H1 (cell line): ENCODE data around the gene RBM17. TPM values are rescaled to one million over a fixed set of nuclear protein-coding genes. Genes with fewer than 3 reads are reported as not detected.

Experiments used
- CTCF ChIA-PET: fragments of 300-600 bp; sonication (Branson Sonifier 250); formaldehyde crosslinking; loops from one replicate; lab custom pipeline; 2021; ENCODE audit not compliant: partially characterized antibody; lab: Charles Lee
- POLR2A ChIA-PET: fragments of 300-600 bp; sonication (Branson Sonifier 250); formaldehyde crosslinking; loops from one replicate; lab custom pipeline; 2021; ENCODE audit warnings: inconsistent platforms; ENCODE audit not compliant: partially characterized antibody; lab: Charles Lee
- DNase-seq, 2 experiments: peaks; one replicate each; pipeline versions ENCODE4 v3.0.0 to v3.0.0-alpha.2; 2010 to 2022; ENCODE audit warnings: low spot score in 2 of 2, low read depth in 1 of 2, mixed read lengths in 1 of 2
- FAIRE-seq: peaks from 2 replicates; lab custom pipeline; 2011; peaks lifted over from hg19 to GRCh38; lab: Jason Lieb, UNC
- H2AFZ ChIP-seq: 2 replicates; pipeline ENCODE4 v1.8.1; 2012; ENCODE audit warnings: low read length, inconsistent platforms
- H2AK5ac ChIP-seq: 2 replicates; pipeline ENCODE4 v1.6.1; 2013; ENCODE audit warnings: low read depth, low read length
- H2BK120ac ChIP-seq: replicated peaks from 2 replicates; pipeline ENCODE3; 2013; ENCODE audit warnings: low read depth, low read length, inconsistent platforms
- H2BK12ac ChIP-seq: 2 replicates; pipeline ENCODE4 v1.6.1; 2013; ENCODE audit warnings: low read depth, low read length
- H2BK15ac ChIP-seq: 2 replicates; pipeline ENCODE4 v1.6.1; 2013; ENCODE audit warnings: low read length
- H2BK20ac ChIP-seq: 2 replicates; pipeline ENCODE4 v1.6.1; 2013; ENCODE audit warnings: low read length
- H2BK5ac ChIP-seq: 2 replicates; pipeline ENCODE4 v1.6.1; 2013; ENCODE audit warnings: low read depth, low read length
- H3K14ac ChIP-seq: 2 replicates; pipeline ENCODE4 v1.6.1; 2013; ENCODE audit warnings: inconsistent platforms; ENCODE audit not compliant: insufficient read length
- H3K18ac ChIP-seq: 2 replicates; pipeline ENCODE4 v1.6.1; 2013; ENCODE audit warnings: low read length; ENCODE audit errors: extremely low read depth
- H3K23ac ChIP-seq: 2 replicates; pipeline ENCODE4 v1.6.1; 2013; ENCODE audit warnings: inconsistent platforms; ENCODE audit not compliant: insufficient read length
- H3K23me2 ChIP-seq: 2 replicates; pipeline ENCODE4 v1.6.1; 2013; ENCODE audit warnings: low read depth, low read length
- H3K27ac ChIP-seq: 2 replicates; pipeline ENCODE4 v1.6.1; 2011; ENCODE audit warnings: low read depth, low read length, inconsistent platforms
- H3K27me3 ChIP-seq, 4 experiments: replicated peaks in 1 of 4; 1 replicate in 1 of 4; 2 replicates in 3 of 4; pipeline versions ENCODE4 v1.6.1 to v1.8.1; 2011 to 2013; ENCODE audit warnings: low read length in 3 of 4, mild to moderate bottlenecking in 3 of 4, inconsistent platforms in 2 of 4, mixed read lengths in 2 of 4, moderate library complexity in 1 of 4; ENCODE audit not compliant: control insufficient read depth in 3 of 4, insufficient read depth in 3 of 4; ENCODE audit errors: extremely low read depth in 1 of 4
- H3K36me3 ChIP-seq, 4 experiments: 2 replicates each; pipeline versions ENCODE4 v1.6.1 to v1.8.1; 2011 to 2013; ENCODE audit warnings: mild to moderate bottlenecking in 4 of 4, low read length in 3 of 4, moderate library complexity in 2 of 4, control low read depth in 1 of 4, inconsistent platforms in 1 of 4; ENCODE audit not compliant: insufficient read depth in 4 of 4, control insufficient read depth in 2 of 4
- H3K4ac ChIP-seq: replicated peaks from 2 replicates; pipeline ENCODE3; 2013; ENCODE audit warnings: low read length, low read depth, mixed read lengths, inconsistent platforms; ENCODE audit not compliant: insufficient read length
- H3K4me1 ChIP-seq, 4 experiments: replicated peaks in 1 of 4; 1 replicate in 1 of 4; 2 replicates in 3 of 4; pipeline versions ENCODE4 v1.6.1 to v1.8.1; 2011 to 2013; ENCODE audit warnings: low read length in 3 of 4, inconsistent platforms in 2 of 4, mixed read lengths in 1 of 4; ENCODE audit not compliant: insufficient read depth in 4 of 4, control insufficient read depth in 3 of 4
- H3K4me2 ChIP-seq, 2 experiments: 2 replicates each; pipeline versions ENCODE4 v1.6.1 to v1.8.1; 2011 to 2013; ENCODE audit warnings: low read depth in 2 of 2, low read length in 2 of 2, control low read depth in 1 of 2, inconsistent platforms in 1 of 2, mild to moderate bottlenecking in 1 of 2; ENCODE audit not compliant: insufficient read depth in 1 of 2
- H3K4me3 ChIP-seq, 4 experiments: fragments of 200-600, 300-600 bp in 1 of 4; sonication (generic), shearing (Covaris generic), sonication (Bioruptor Twin) in 1 of 4; 2 replicates each; pipeline versions ENCODE4 v1.5.1 to v1.8.1; 2011 to 2016; ENCODE audit warnings: low read length in 4 of 4, low read depth in 3 of 4, control low read depth in 2 of 4, inconsistent platforms in 2 of 4, mild to moderate bottlenecking in 2 of 4, mixed read lengths in 1 of 4, moderate library complexity in 1 of 4; ENCODE audit not compliant: insufficient read depth in 2 of 4; ENCODE audit errors: extremely low read depth in 1 of 4
- H3K56ac ChIP-seq: replicated peaks from 2 replicates; pipeline ENCODE3; 2013; ENCODE audit warnings: low read depth, mild to moderate bottlenecking, mixed read lengths, low read length, inconsistent platforms; ENCODE audit not compliant: insufficient read length
- H3K79me1 ChIP-seq: 2 replicates; pipeline ENCODE4 v1.6.1; 2013; ENCODE audit warnings: low read depth, low read length, control low read depth
- H3K79me2 ChIP-seq, 2 experiments: 2 replicates each; pipeline versions ENCODE4 v1.6.1 to v1.8.1; 2012 to 2013; ENCODE audit warnings: low read length in 2 of 2, mild to moderate bottlenecking in 2 of 2, inconsistent platforms in 1 of 2; ENCODE audit not compliant: insufficient read depth in 2 of 2, control insufficient read depth in 1 of 2
- H3K9ac ChIP-seq, 4 experiments: replicated peaks in 1 of 4; 1 replicate in 1 of 4; 2 replicates in 3 of 4; pipeline versions ENCODE4 v1.6.1 to v1.8.1; 2011 to 2013; ENCODE audit warnings: low read depth in 3 of 4, low read length in 3 of 4, control low read depth in 2 of 4, mild to moderate bottlenecking in 2 of 4, moderate library complexity in 2 of 4, inconsistent platforms in 1 of 4; ENCODE audit errors: extremely low read depth in 1 of 4
- H3K9me3 ChIP-seq, 2 experiments: 2 replicates each; pipeline versions ENCODE4 v1.6.1 to v1.8.1; 2012 to 2013; ENCODE audit warnings: mild to moderate bottlenecking in 2 of 2, moderate library complexity in 2 of 2, control low read depth in 1 of 2, inconsistent platforms in 1 of 2, low read depth in 1 of 2, low read length in 1 of 2, mixed read lengths in 1 of 2; ENCODE audit not compliant: insufficient read depth in 2 of 2
- H4K20me1 ChIP-seq, 2 experiments: replicated peaks in 1 of 2; 2 replicates each; pipeline versions ENCODE3 to v1.8.1; 2011 to 2013; ENCODE audit warnings: inconsistent platforms in 2 of 2, low read length in 2 of 2, mild to moderate bottlenecking in 1 of 2; ENCODE audit not compliant: insufficient read depth in 2 of 2, control insufficient read depth in 1 of 2
- H4K5ac ChIP-seq: 2 replicates; pipeline ENCODE4 v1.6.1; 2013; ENCODE audit warnings: low read length, low read depth, mixed read lengths, inconsistent platforms; ENCODE audit not compliant: insufficient read length
- H4K8ac ChIP-seq: 2 replicates; pipeline ENCODE4 v1.8.0; 2013; ENCODE audit warnings: mild to moderate bottlenecking, moderate library complexity, low read length, inconsistent platforms; ENCODE audit not compliant: insufficient read depth; ENCODE audit errors: extremely low read depth
- H4K91ac ChIP-seq: replicated peaks from 2 replicates; pipeline ENCODE3; 2013; ENCODE audit warnings: low read length, mixed read lengths, inconsistent platforms; ENCODE audit not compliant: insufficient read length
- TAF7 ChIP-seq: optimal IDR thresholded peaks from 2 replicates; pipeline ENCODE3; 2011; ENCODE audit warnings: low read depth, mild to moderate bottlenecking, inconsistent platforms, low read length, moderate library complexity, borderline replicate concordance
- WGBS, 2 experiments: shearing (Covaris generic) in 1 of 2; methylation state at CpG; one replicate each; pipeline versions ENCODE4 v1.1.6 to v1.1.7; 2013 to 2015; ENCODE audit warnings: low lambda C conversion rate in 2 of 2, mixed read lengths in 2 of 2, inconsistent platforms in 1 of 2, low coverage in 1 of 2, missing lambda C conversion rate in 1 of 2; ENCODE audit not compliant: insufficient replicate concordance in 2 of 2, insufficient coverage in 1 of 2, insufficient read length in 1 of 2; ENCODE audit errors: extremely low coverage in 1 of 2, missing lambda C conversion rate in 1 of 2; 5-methylcytosine and 5-hydroxymethylcytosine counted together
- polyA plus RNA-seq, 7 experiments: library from polyadenylated mRNA; depleted of rRNA in 3 of 7; stranded (reverse) in 5 of 7; unstranded in 2 of 7; fragments of >200 nt in 5 of 7; fragments of 200-250 nt in 2 of 7; gene quantifications; 1 replicate in 5 of 7; 2 replicates in 1 of 7; 4 replicates in 1 of 7; pipeline versions ENCODE4 v1.2.1 to v1.2.3, GENCODE V29; 2011 to 2013; ENCODE audit warnings: missing spikeins in 2 of 7, mixed read lengths in 2 of 7
- total RNA-seq: library from RNA; stranded (reverse); fragmentation: NEBNext Ultra II Directional; extraction: Animal tissue kit (Norgen Biotek cat#: 25700); gene quantifications from 2 replicates; pipeline ENCODE4 v1.2.1, GENCODE V29; 2021

The RBM17 gene
- total and polyA plus RNA-seq, 2 of the 8 experiments (the other 6 are each of a cell fraction or from before 2014, with no cell fraction given), result 15.7 to 128 TPM

DNA sequence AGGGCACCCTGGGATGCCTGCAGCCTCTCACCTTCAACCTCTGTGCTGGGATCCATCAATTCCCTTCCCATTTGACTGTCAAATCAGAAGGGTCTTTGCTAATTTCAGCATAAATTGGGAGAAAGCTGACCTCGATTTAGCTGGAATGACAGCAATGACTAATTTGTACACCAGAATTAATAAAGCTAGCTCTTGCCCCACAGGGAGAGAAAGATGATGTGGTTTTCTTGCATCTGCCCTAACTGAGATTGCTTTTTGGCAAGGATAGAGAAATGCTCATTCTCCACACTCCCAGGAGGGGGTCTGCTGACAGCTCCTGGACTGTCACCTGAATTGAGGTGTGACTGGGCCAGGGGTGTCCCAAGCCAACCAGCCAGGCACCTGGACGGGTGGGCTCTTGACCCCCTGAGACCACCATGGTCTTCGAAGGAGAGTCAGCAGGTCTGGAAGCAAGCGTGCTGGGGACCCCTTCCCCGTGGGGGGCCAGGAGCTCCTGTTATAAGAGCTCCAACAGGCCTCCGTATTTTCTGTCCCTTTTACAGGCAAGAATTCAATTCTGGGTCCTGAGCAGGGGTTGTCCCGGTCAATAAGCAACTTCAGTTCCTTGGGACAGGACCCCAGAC is 42.1 kb downstream of the RBM17 start:
- TF ChIP-seq TAF7, result no peak
- no peak for DNase-seq
- Histone ChIP-seq H4K20me1 (no peaks in the 10 kb centered on the region), H2AFZ (no peak overlapping the region), H4K5ac (no peak overlapping the region), H3K23me2 (no peaks in the 10 kb centered on the region), H3K9ac (no peak overlapping the region), H3K56ac (no peak overlapping the region), H3K27ac (no peak overlapping the region), H3K4me1 (peaks cover 0 to 11% (median 1%) of the 10 kb centered on the region in 4 experiments; a peak in 3 of 7 replicates), H3K4ac (no peak overlapping the region), H3K27me3 (no peaks in the 10 kb centered on the region), H2AK5ac (no peak overlapping the region), H2BK120ac (no peak overlapping the region), H3K23ac (no peak overlapping the region), H3K4me2 (no peak overlapping the region), H4K8ac (no peak overlapping the region), H3K4me3 (no peak overlapping the region), H2BK5ac (no peak overlapping the region), H2BK15ac (no peak overlapping the region), H4K91ac (no peak overlapping the region), H3K79me2 (no peaks in the 10 kb centered on the region), H3K18ac (no peak overlapping the region), H3K79me1 (no peaks in the 10 kb centered on the region), H3K14ac (no peak overlapping the region), H3K9me3 (no peaks in the 10 kb centered on the region), H2BK20ac (no peak overlapping the region), H2BK12ac (no peak overlapping the region), H3K36me3 (no peaks in the 10 kb centered on the region)
- 86% methylated on average over 7 of the region's 7 CpGs; no CpG with 5 or more reads in 1 of the 2 experiments for WGBS, 2 experiments
- ChIA-PET CTCF (interaction anchor here (0.6 to 1.1 kb wide), 4 partner anchors 20 to 270 kb away, joined by 3 to 5 read pairs (median 3); no protein-coding TSS in a partner anchor), POLR2A (interaction anchor here (1.3 kb wide), 1 partner anchor 13 kb away, joined by 3 read pairs; no protein-coding TSS in a partner anchor)
- FAIRE-seq, result no peak
